IPS DF 4.7 (cell line): ENCODE results near the gene DNASE1L1.

Source experiments
- DNase-seq: peaks from one replicate; pipeline ENCODE4 v3.0.0-alpha.2; 2013; ENCODE audit warnings: low spot score; ENCODE audit errors: extremely low read depth

Gene DNASE1L1

GRCh38 chrX:154436983-154437752 is 28.1 kb upstream of the DNASE1L1 start, which contains the start of gene GDI1:
GDI1 (plus strand) TSS chrX:154437154; CDS start chrX:154437255, 101 bp downstream.
- no peak for DNase-seq

GRCh38 chrX:154436374-154436982 is 27.4 kb upstream of the DNASE1L1 start:
- no peak for DNase-seq

DNA sequence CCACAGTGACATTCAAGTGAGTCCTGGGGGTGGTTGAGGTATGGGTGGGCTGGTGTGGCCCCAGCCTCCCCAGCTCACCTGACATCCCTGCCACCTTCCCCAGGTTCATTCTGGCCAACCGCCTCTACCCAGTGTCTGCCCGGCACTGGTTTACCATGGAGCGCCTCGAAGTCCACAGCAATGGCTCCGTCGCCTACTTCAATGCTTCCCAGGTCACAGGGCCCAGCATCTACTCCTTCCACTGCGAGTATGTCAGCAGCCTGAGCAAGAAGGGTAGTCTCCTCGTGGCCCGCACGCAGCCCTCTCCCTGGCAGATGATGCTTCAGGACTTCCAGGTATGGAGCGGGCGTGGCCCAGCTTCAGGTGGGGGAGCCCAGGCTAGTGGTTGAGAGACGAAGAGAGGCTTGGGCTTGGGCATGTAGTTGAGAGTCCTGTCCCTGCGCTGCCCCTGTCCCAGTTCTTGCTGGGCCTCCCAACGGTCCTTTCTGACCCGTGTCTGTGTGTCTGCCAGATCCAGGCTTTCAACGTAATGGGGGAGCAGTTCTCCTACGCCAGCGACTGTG is 26.2 kb upstream of the DNASE1L1 start:
- DNase-seq = no peak

DNA sequence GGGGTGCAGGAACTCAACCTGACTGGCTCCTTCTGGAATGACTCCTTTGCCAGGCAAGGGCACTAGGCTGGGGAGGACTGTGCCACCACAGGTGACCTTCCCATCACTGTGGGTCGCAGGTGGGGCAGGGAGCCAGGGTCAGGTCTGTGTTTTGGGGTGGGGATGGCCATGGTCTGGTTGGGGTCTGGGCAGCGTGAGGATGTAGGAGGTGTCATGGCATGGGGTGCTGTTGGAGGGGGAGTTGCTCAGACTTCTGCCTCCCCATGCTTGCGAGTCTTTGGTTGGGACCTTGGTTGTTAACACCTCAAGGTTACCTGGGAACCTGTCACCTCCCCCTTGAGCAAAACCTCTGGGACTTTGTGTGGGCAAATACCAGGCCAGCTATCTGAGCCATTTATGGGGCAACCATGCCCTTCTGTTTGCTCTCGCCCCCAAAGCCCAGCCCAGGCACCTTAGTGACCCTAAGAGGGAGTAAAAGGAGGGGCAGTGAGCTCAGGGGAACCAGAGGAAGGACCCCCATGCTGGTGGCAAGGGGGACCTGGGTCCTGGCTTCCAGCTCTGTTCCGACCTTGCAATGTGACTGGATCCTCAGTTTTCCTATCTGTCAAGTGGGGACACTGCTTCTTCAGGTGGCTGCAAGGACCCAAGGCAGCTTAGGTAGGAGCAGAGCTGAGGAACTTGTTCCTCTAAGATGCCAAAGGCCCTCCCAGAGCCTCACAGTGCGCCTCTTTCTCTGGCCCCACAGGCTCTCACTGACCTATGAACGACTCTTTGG is 25.5 kb upstream of the DNASE1L1 start:
- no peak for DNase-seq

DNA sequence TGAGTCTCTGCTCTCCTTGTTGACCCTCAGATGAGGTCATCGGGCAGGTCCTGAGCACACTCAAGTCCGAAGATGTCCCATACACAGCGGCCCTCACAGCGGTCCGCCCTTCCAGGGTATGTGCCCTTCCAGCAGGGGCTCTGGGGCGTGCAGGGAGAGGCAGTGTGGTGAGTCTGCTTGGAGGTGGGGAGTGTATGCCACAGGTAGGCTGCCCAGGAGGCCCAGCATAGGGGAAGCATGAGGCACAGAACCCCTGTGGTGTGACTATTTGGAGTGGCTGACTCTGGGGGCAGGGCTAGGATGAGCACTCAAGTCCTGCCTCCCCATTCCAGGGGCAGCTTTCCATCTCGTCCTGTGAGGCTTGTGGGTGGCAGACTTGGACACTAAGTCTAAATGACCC is 24.6 kb upstream of the DNASE1L1 start:
- DNase-seq = no peak

- DNase-seq = no peak
These were observed 23.2 kb upstream of the DNASE1L1 start for GRCh38 chrX:154432210-154432609.

GRCh38 chrX:154431341-154431740 is 22.3 kb upstream of the DNASE1L1 start:
- no peak for DNase-seq

DNA sequence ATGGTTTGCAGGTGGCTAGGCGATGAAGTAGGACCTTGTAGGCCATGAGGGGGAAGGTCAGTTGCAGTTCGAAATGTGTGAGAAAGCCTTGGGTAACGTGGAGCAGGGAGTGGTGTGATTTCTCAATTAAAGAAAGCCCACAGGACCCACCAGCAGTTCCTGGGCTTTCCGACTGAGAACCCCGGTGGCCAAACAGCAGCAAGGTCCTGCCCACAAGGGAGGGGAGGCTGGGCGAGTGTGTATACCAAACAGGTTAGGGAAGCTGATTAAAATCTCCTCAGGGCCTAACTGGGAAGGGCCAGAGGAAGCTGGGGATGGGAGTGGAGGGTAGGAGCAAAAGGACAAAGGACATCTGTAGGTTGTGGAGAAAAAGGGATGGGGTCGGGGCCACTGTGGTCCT is 21.9 kb upstream of the DNASE1L1 start:
- no peak for DNase-seq

DNA sequence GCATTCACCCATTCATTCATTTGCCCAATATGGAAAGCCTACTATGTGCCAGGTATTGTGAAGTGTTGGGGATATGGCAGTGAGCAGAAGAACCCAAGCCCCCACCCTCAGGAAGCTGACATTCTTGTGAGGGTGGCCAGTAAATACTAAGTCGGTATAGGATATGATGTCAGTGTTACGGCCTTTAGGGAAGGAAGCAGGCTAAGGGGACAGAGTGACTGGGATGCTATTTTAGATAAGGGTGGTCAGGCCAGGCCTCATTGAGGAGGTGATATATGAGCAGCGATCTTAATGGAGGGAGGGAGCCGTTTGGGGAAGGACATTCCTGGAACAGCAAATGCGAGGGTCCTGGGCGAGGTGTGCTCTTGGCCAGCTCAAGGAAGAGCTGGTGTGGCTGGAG is 21.4 kb upstream of the DNASE1L1 start:
- DNase-seq = no peak

GRCh38 chrX:154429711-154430110 is 20.7 kb upstream of the DNASE1L1 start:
- DNase-seq = no peak

DNA sequence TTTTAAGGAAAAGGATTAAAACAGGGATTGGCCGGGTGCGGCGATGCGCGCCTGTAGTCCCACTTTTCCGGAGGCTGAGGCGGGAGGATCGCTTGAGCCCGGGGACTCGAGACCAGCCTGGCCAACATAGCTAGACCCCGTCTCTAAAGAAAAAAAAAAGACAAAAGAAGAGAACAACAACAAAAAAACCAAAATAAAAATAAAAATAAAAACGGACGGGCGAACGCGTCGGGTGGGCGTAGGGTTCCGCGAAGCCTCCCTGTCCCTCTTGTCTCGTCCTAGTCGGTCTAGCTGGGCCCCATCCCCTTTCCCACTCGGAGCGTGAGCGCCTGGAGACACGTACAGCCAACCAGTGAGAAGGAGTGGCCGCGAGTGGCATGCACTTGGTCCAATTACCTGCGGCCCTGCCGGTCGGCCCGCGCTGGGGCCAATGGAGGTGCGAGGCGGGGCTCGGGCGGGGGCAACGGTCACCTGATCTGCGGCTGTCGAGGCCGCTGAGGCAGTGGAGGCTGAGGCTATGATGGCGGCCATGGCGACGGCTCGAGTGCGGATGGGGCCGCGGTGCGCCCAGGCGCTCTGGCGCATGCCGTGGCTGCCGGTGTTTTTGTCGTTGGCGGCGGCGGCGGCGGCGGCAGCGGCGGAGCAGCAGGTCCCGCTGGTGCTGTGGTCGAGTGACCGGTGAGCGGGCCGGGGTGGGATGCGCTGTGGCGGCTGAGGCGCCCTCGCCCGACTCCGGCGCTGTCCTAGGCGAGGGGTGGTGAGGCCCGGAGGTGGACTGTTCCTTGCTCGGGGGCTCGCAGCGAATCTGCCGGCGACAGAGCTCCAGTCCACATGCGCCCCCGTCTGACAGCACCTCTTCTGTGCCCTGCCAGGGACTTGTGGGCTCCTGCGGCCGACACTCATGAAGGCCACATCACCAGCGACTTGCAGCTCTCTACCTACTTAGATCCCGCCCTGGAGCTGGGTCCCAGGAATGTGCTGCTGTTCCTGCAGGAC is 19.4 kb upstream of the DNASE1L1 start, which contains the start of gene ATP6AP1:
Gene ATP6AP1, plus strand, starts transcription at position 502 of the 996 bp plus-strand sequence. Its CDS starts 16 bp downstream, at position 518.
- no peak for DNase-seq

- DNase-seq = no peak
These were observed 18.1 kb upstream of the DNASE1L1 start for GRCh38 chrX:154426916-154427770.

- DNase-seq = no peak
These were observed 11.3 kb upstream of the DNASE1L1 start for GRCh38 chrX:154420402-154420756.

- DNase-seq = no peak
These were observed 10.8 kb upstream of the DNASE1L1 start for GRCh38 chrX:154419688-154420401.

GRCh38 chrX:154419189-154419588 is 10.1 kb upstream of the DNASE1L1 start:
- DNase-seq = no peak

DNA sequence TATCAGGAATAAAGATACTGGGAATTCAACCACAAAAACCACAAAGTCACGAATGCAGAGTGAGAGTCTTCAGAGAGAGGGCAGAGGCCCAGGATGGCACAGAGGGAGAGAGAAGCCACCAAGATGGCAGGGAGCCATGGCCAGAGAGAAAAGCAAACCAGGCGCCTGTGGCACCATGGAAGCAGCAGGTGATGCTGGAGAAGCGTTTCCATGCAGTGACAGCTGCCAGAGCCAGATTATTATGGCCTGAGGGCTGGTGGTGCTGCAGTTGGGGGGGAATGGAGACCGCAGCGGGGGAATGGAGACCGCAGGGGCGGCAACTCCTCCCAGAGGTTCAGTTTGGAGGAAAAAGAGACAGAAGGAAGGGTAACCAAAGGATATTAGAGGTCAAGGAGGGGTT is 8.1 kb upstream of the DNASE1L1 start:
- no peak for DNase-seq

DNA sequence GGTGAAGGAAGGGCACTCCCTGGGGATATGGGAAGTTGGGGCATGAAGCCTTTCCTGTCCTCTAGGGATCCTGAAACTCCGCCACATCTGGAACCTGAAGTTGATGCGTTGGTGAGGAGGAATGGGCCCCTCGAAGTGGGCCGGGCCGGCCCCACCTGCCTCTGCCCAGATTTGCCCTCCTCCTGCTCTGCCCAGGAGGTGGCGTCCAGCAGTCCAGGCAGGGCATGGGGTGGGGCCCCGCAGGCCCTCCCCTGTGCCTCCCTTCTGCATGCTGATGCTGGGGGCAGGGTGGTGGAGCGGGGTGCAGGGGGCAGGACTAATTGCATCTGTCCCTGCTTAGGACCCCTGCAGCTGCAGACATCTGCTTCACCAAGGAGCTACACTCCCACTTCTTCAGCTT is 4.1 kb upstream of the DNASE1L1 start:
- no peak for DNase-seq

- DNase-seq = no peak
These were observed 3.4 kb upstream of the DNASE1L1 start for GRCh38 chrX:154412468-154412867.

DNA sequence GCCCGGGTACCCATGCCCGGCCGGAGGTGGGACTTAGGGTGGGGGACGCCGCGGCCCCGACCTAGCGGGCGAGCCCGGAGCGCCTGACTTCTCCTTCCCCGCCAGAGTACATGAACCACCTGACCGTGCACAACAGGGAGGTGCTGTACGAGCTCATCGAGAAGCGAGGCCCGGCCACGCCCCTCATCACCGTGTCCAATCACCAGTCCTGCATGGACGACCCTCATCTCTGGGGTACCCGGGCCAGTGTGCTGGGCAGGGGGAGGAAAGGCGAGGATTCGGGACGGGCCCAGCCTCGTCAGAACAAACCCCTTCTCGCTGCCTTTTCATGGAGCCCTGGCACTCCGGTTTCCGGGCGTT is 2.9 kb upstream of the DNASE1L1 start:
- no peak for DNase-seq
